Gastroesophageal sphincter (tissue), 4 donors: ENCODE measurements around the gene SLC5A11. TPM values are rescaled to one million over a fixed set of nuclear protein-coding genes. Genes with fewer than 3 reads are reported as not detected.

ENCODE experiments used
- ATAC-seq: fragments of 150-250 bp; one replicate; pipeline ENCODE4 v1.9.1; 2016; ENCODE audit warnings: mild to moderate bottlenecking, moderate library complexity
- H3K27ac ChIP-seq, 4 donors: fragments of 200-600 bp; sonication (generic) in 3 of 4; 1 replicate in 3 of 4; 2 replicates in 1 of 4; pipeline ENCODE4 v1.5.1; 2016 to 2019
- H3K27me3 ChIP-seq: fragments of 200-600 bp; sonication (generic); one replicate; pipeline ENCODE4 v1.5.1; 2019
- H3K36me3 ChIP-seq, 2 donors: fragments of 200-600 bp; sonication (generic); one replicate each; pipeline ENCODE4 v1.5.1; 2019; ENCODE audit warnings: control low read depth in 1 of 2
- H3K4me1 ChIP-seq, 3 donors: fragments of 200-600 bp; sonication (generic); 1 replicate in 2 of 3; 2 replicates in 1 of 3; pipeline ENCODE4 v1.5.1; 2016 to 2019; ENCODE audit warnings: control low read depth in 2 of 3
- H3K4me3 ChIP-seq, 2 donors: fragments of 200-600 bp; sonication (generic); one replicate each; pipeline ENCODE4 v1.5.1; 2019; ENCODE audit warnings: mild to moderate bottlenecking in 1 of 2, moderate library complexity in 1 of 2
- H3K9me3 ChIP-seq, 3 donors: fragments of 200-600 bp; sonication (generic); one replicate each; pipeline ENCODE4 v1.5.1; 2017 to 2019; ENCODE audit warnings: control low read depth in 2 of 3
- EP300 ChIP-seq: sonication (generic); formaldehyde crosslinking; IDR thresholded peaks from one replicate; pipeline ENCODE4 v1.6.1; 2017; ENCODE audit warnings: antibody characterized with exemption, mild to moderate bottlenecking
- POLR2A ChIP-seq, 2 donors: fragments of 450-650 bp; IDR thresholded peaks; one replicate each; pipeline ENCODE4 v1.6.1; 2017; ENCODE audit warnings: antibody characterized with exemption in 2 of 2, mild to moderate bottlenecking in 2 of 2, moderate library complexity in 1 of 2
- POLR2AphosphoS5 ChIP-seq: sonication (generic); formaldehyde crosslinking; IDR thresholded peaks from one replicate; pipeline ENCODE4 v1.6.1; 2017; ENCODE audit warnings: antibody characterized with exemption
- WGBS, 2 donors: methylation state at CpG; one replicate each; pipeline ENCODE4 v1.1.5; 2018; ENCODE audit warnings: low coverage in 1 of 2; 5-methylcytosine and 5-hydroxymethylcytosine counted together
- total RNA-seq, 4 donors: library from RNA; depleted of rRNA; stranded (reverse); fragments of >200 nt; gene quantifications; one replicate each; pipeline ENCODE4 v1.1.0, GENCODE V29; 2016
- TF ChIP-seq, protein P1 (sequence below), 4 experiments: fragments of 200-600 bp in 2 of 4; fragments of 450-650 bp in 2 of 4; sonication (generic) in 1 of 4; IDR thresholded peaks; one replicate each; pipeline ENCODE4 v1.5.1; 2017 to 2019; ENCODE audit warnings: antibody characterized with exemption in 4 of 4, mild to moderate bottlenecking in 2 of 4, moderate library complexity in 2 of 4

The SLC5A11 gene
- total RNA-seq, 4 donors from 2014 or later: 0.12 to 2.8 (median 0.27) TPM; not detected in 1

DNA sequence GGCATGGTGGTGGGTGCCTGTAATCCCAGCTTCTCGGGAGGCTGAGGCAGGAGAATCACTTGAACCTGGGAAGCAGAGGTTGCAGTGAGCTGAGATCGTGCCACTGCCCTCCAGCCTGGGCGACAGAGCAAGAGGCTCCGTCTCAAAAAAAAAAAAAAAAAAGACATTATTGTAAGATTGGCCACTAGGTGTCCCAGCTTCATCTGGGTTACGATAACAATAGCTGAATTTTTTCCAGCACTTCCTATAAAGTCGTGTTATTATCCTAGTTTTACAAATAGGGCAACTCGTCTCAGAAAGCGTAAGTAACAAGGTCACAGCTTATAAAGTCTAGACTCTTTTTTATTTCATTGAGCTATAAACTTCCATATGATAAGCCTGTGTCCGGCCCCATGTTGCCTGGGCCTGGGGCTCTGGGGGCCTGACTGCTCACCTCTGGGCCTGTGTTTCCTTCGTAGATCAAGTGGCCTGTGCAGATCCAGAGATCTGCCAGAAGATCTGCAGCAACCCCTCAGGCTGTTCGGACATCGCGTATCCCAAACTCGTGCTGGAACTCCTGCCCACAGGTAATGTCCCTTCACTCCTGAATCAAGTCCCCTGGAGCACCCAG lies 60.5 kb downstream of the SLC5A11 start:
- Histone ChIP-seq H3K27ac (no peak overlapping the region), H3K27me3 (no peaks in the 10 kb centered on the region), H3K4me3 (no peak overlapping the region), H3K4me1 (no peaks in the 10 kb centered on the region), H3K36me3 (no peaks in the 10 kb centered on the region), H3K9me3 (no peaks in the 10 kb centered on the region)
- WGBS, 2 donors: 21 to 42% methylated on average over 6 to 8 of the region's 14 CpGs
- TF ChIP-seq POLR2AphosphoS5: no peak
- TF ChIP-seq, protein P1, sequence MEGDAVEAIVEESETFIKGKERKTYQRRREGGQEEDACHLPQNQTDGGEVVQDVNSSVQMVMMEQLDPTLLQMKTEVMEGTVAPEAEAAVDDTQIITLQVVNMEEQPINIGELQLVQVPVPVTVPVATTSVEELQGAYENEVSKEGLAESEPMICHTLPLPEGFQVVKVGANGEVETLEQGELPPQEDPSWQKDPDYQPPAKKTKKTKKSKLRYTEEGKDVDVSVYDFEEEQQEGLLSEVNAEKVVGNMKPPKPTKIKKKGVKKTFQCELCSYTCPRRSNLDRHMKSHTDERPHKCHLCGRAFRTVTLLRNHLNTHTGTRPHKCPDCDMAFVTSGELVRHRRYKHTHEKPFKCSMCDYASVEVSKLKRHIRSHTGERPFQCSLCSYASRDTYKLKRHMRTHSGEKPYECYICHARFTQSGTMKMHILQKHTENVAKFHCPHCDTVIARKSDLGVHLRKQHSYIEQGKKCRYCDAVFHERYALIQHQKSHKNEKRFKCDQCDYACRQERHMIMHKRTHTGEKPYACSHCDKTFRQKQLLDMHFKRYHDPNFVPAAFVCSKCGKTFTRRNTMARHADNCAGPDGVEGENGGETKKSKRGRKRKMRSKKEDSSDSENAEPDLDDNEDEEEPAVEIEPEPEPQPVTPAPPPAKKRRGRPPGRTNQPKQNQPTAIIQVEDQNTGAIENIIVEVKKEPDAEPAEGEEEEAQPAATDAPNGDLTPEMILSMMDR (IDR thresholded peaks at IDR 0.05): peak in 2 of 4 experiments; percentile 24 to 34
- no peak for ATAC-seq

DNA sequence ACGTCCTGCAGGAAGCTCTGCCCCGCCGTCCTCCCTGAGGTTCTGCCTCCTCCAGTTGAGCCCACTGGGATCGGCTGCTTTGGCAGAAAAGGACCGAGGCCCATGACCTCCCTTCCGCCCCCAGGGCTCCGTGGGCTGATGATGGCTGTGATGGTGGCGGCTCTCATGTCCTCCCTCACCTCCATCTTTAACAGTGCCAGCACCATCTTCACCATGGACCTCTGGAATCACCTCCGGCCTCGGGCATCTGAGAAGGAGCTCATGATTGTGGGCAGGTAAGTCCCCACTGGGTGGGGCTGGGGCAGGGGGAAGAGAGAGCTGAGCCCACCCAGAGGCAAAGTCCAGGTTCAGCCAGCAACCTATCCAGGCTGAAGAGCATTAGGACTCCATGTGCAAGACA lies 61.1 kb downstream of the SLC5A11 start:
- WGBS, 2 donors: no CpG with 5 or more reads among the region's 10 CpGs

DNA sequence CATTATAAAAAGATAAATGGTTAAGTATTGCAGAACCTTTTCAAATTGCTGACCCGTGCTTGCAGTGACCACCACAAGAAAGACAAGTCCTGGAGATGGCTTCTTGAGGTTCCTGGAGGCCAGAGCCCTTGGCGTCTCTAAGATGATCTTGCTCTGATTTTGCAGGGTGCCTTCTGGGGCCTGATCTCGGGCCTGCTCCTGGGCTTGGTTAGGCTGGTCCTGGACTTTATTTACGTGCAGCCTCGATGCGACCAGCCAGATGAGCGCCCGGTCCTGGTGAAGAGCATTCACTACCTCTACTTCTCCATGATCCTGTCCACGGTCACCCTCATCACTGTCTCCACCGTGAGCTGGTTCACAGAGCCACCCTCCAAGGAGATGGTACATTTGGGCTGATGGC lies 63.0 kb downstream of the SLC5A11 start:
- no peaks in the 10 kb centered on the region for H3K9me3 ChIP-seq
- H3K27ac ChIP-seq: no peak overlapping the region
- no peaks in the 10 kb centered on the region for H3K36me3 ChIP-seq
- TF ChIP-seq EP300: no peak
- TF ChIP-seq, protein P1 (IDR thresholded peaks at IDR 0.05): no peak
- TF ChIP-seq POLR2A (IDR thresholded peaks at IDR 0.05): no peak
- no peak for TF ChIP-seq POLR2AphosphoS5
- ATAC-seq: no peak
- no peaks in the 10 kb centered on the region for H3K27me3 ChIP-seq
- 90 to 96% methylated on average over 2 to 3 of the region's 10 CpGs for WGBS, 2 donors
- no peak overlapping the region for H3K4me3 ChIP-seq
- no peaks in the 10 kb centered on the region for H3K4me1 ChIP-seq

More for the DNA sequence above, 61.1 kb downstream of the SLC5A11 start:
- Histone ChIP-seq H3K9me3 (no peaks in the 10 kb centered on the region), H3K4me1 (no peaks in the 10 kb centered on the region), H3K4me3 (no peak overlapping the region), H3K36me3 (no peaks in the 10 kb centered on the region), H3K27ac (no peak overlapping the region), H3K27me3 (no peaks in the 10 kb centered on the region)
- no peak for TF ChIP-seq POLR2A (IDR thresholded peaks at IDR 0.05)
- TF ChIP-seq POLR2AphosphoS5: no peak
- no peak for TF ChIP-seq EP300
- TF ChIP-seq, protein P1 (IDR thresholded peaks at IDR 0.05): no peak
- no peak for ATAC-seq

DNA sequence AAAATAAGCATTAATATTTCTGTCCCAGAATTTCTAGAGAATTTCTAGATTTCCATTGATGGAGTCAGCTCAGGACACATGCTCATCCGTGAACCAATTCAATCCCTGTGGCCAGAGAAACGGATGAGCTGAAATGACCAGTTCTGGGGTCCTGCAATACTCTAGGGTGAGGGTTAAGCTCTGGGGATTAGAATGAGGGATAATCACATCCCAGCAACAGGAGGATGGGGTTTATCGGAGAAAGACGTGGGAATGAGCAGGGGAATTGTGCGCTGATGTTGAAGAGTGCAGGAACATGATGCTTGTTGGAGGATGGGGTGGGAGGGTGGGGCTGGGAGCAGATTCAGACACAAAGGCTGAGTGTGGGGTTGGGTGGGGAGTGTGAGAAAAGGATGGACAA lies 64.1 kb downstream of the SLC5A11 start:
- Histone ChIP-seq H3K9me3 (no peaks in the 10 kb centered on the region), H3K4me3 (no peak overlapping the region), H3K36me3 (no peaks in the 10 kb centered on the region), H3K27me3 (no peaks in the 10 kb centered on the region), H3K4me1 (no peaks in the 10 kb centered on the region), H3K27ac (no peak overlapping the region)
- no peak for ATAC-seq
- TF ChIP-seq POLR2A (IDR thresholded peaks at IDR 0.05) (no peak), POLR2AphosphoS5 (no peak), EP300 (no peak)
- TF ChIP-seq, protein P1 (IDR thresholded peaks at IDR 0.05): no peak
- WGBS, 2 donors: 57 to 78% methylated on average over 5 of the region's 5 CpGs

DNA sequence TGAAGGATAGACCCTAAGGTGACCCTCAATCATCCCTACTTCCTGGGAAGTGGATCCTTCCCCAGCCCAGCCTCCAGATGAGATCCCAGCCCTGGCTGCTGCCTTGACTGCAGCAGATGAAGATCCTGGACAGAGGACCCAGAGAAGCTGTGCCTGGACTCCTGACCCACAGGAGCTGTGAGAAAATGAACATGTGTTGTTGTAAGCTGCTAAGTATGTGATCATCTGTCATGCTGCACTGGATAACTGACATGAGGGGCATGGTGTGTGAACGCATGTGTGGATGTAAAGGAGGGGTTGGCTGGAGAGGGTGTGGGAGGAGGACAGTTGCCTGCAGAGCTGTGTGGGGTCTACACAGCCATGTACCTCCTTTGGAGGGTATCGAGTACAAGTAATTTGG lies 69.3 kb downstream of the SLC5A11 start:
- no peak for ATAC-seq
- TF ChIP-seq POLR2AphosphoS5: no peak
- TF ChIP-seq POLR2A (IDR thresholded peaks at IDR 0.05): no peak
- TF ChIP-seq EP300: no peak
- TF ChIP-seq, protein P1 (IDR thresholded peaks at IDR 0.05): no peak
- Histone ChIP-seq H3K4me3 (no peak overlapping the region), H3K36me3 (peaks cover 0 to 38% of the 10 kb centered on the region in 2 donors), H3K4me1 (no peaks in the 10 kb centered on the region), H3K9me3 (no peaks in the 10 kb centered on the region), H3K27me3 (no peaks in the 10 kb centered on the region), H3K27ac (no peak overlapping the region)
- 60 to 71% methylated on average over 2 of the region's 2 CpGs for WGBS, 2 donors
